ENCODE data around the gene MAN2A1.

DNA sequence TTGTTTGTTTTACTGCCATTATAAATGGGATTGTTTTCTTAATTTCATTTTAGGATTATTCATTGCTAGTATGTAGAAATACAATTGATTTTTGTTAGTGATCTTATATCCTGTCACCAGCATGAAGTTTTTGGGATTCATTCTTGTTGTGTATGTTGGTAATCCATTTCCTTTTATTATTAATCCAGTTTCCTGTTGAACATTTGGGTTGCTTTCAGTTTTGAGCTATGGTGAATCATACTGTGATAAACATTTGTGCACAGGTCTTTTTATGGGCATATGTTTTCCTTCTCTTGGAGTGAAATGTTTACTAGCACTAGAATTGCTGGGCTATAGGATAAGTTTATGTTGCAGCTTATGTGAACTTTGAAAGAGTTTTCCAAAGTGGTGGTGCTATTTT, 69.6 kb downstream of the MAN2A1 start:
- TF ChIP-seq ZNF565 (CRISPR knock-in tag; conservative IDR thresholded peaks at IDR 0.05; ENCODE audit: low read depth) (no peak), CSDC2 (CRISPR knock-in tag; IDR thresholded peaks at IDR 0.05) (no peak), PATZ1 (CRISPR knock-in tag; IDR thresholded peaks at IDR 0.05; ENCODE audit: borderline replicate concordance) (no peak), GLIS3 (CRISPR knock-in tag; IDR thresholded peaks at IDR 0.05) (no peak), RARB (CRISPR knock-in tag; IDR thresholded peaks at IDR 0.05) (no peak), ISL1 (CRISPR knock-in tag; IDR thresholded peaks at IDR 0.05) (no peak), ZFP30 (CRISPR knock-in tag; IDR thresholded peaks at IDR 0.05) (no peak)
- TF ChIP-seq, protein P1, sequence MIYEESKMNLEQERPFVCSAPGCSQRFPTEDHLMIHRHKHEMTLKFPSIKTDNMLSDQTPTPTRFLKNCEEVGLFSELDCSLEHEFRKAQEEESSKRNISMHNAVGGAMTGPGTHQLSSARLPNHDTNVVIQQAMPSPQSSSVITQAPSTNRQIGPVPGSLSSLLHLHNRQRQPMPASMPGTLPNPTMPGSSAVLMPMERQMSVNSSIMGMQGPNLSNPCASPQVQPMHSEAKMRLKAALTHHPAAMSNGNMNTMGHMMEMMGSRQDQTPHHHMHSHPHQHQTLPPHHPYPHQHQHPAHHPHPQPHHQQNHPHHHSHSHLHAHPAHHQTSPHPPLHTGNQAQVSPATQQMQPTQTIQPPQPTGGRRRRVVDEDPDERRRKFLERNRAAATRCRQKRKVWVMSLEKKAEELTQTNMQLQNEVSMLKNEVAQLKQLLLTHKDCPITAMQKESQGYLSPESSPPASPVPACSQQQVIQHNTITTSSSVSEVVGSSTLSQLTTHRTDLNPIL (CRISPR knock-in tag; IDR thresholded peaks at IDR 0.05; ENCODE audit: low read depth): no peak
